ENCODE measurements around the gene PCGF1. TPM values are rescaled to one million over a fixed set of nuclear protein-coding genes. Genes with fewer than 3 reads are reported as not detected.

PCGF1 gene
- total and polyA plus RNA-seq, 2 of the 13 experiments (the other 11 are each of a cell fraction or from before 2014, with no cell fraction given): 20.4 to 22.6 TPM

GRCh38 chr2:74499267-74499939 lies 8.1 kb downstream of the PCGF1 start, which contains the start of gene LBX2 (continued):
- no peak for TF ChIP-seq FOXM1 (CRISPR knock-in tag; IDR thresholded peaks at IDR 0.05)
- TF ChIP-seq CCAR2 (optimal IDR thresholded peaks at IDR 0.05; ENCODE audit: low read depth, low read length): no peak
- TF ChIP-seq ZBTB39 (CRISPR knock-in tag; IDR thresholded peaks at IDR 0.05): no peak
- no peak for TF ChIP-seq PCBP1 (IDR thresholded peaks at IDR 0.05; ENCODE audit: borderline replicate concordance, low read depth, low read length)
- TF ChIP-seq ZSCAN31 (CRISPR knock-in tag; IDR thresholded peaks at IDR 0.05; ENCODE audit: low read depth): peak; percentile 62; the same call in 1 of the 2 replicates
- TF ChIP-seq ZMYM4 (CRISPR knock-in tag; IDR thresholded peaks at IDR 0.05): peak; percentile 5; the same call in 1 of the 2 replicates
- TF ChIP-seq POLR2G (IDR thresholded peaks at IDR 0.05; ENCODE audit: low read depth, low read length): 0 out of 2 replicates have a peak, but pooled peaks have one; percentile 47
- TF ChIP-seq HNF4A (CRISPR knock-in tag; IDR thresholded peaks at IDR 0.05): peak; percentile 24; the same call in 1 of the 2 replicates
- TF ChIP-seq HNF4G (IDR thresholded peaks at IDR 0.05; ENCODE audit: borderline replicate concordance, low read depth, low read length): no peak
- no peak for TF ChIP-seq HNF4G (CRISPR knock-in tag; IDR thresholded peaks at IDR 0.05; ENCODE audit: borderline replicate concordance, low read depth)
- TF ChIP-seq GABPB1 (CRISPR knock-in tag; IDR thresholded peaks at IDR 0.05): peak; percentile 57; the same call in 1 of the 2 replicates
- TF ChIP-seq ZNF292 (CRISPR knock-in tag; IDR thresholded peaks at IDR 0.05; ENCODE audit: borderline replicate concordance, low read depth): peak; percentile 47
- TF ChIP-seq ARHGAP35 (CRISPR knock-in tag; IDR thresholded peaks at IDR 0.05; ENCODE audit: borderline replicate concordance): 0 out of 2 replicates have a peak, but pooled peaks have one; percentile 8
- TF ChIP-seq ATF1 (CRISPR knock-in tag; IDR thresholded peaks at IDR 0.05): no peak
- peak; percentile 37; the same call in 1 of the 2 replicates for TF ChIP-seq HOXA3 (CRISPR knock-in tag; IDR thresholded peaks at IDR 0.05)
- no peak for TF ChIP-seq IKZF1 (IDR thresholded peaks at IDR 0.05)
- no peak for TF ChIP-seq ZNF678 (CRISPR knock-in tag; IDR thresholded peaks at IDR 0.05)
- no peak for TF ChIP-seq MEIS1 (CRISPR knock-in tag; IDR thresholded peaks at IDR 0.05; ENCODE audit: borderline replicate concordance)
- 0 out of 2 replicates have a peak, but pooled peaks have one; percentile 57 for TF ChIP-seq NAIF1 (CRISPR knock-in tag; IDR thresholded peaks at IDR 0.05; ENCODE audit: borderline replicate concordance)
- TF ChIP-seq ZNF703 (CRISPR knock-in tag; IDR thresholded peaks at IDR 0.05; ENCODE audit: borderline replicate concordance): 0 out of 2 replicates have a peak, but pooled peaks have one; percentile 15
- TF ChIP-seq UBTF (CRISPR knock-in tag; IDR thresholded peaks at IDR 0.05): peak; percentile 80
- no peak for TF ChIP-seq HBP1 (CRISPR knock-in tag; IDR thresholded peaks at IDR 0.05; ENCODE audit: low read depth)
- TF ChIP-seq ZNF34 (CRISPR knock-in tag; IDR thresholded peaks at IDR 0.05; ENCODE audit: borderline replicate concordance): no peak
- TF ChIP-seq TAF1 (CRISPR knock-in tag; IDR thresholded peaks at IDR 0.05): peak; percentile 29; the same call in 1 of the 2 replicates
- no peak for TF ChIP-seq NR2F1 (CRISPR knock-in tag; IDR thresholded peaks at IDR 0.05)
